AG04449 (cell line): Measurements from ENCODE around the gene STAMBPL1.

Experiments used
- CTCF ChIA-PET: fragments of 350-600 bp; formaldehyde crosslinking; extraction: SDS; loops from one replicate; lab custom pipeline; 2021; ENCODE audit warnings: antibody characterized with exemption; lab: Yijun Ruan, JAX
- POLR2A ChIA-PET: fragments of 400-600, 350-600 bp; formaldehyde crosslinking; extraction: SDS; loops from one replicate; lab custom pipeline; 2020; ENCODE audit warnings: antibody characterized with exemption, inconsistent platforms; lab: Yijun Ruan, JAX
- DNase-seq: peaks from one replicate; pipeline ENCODE4 v3.0.0-alpha.2; 2010; ENCODE audit warnings: low read depth, low spot score
- H3K4me3 ChIP-seq: 2 replicates; pipeline ENCODE4 v1.5.1; 2011; ENCODE audit warnings: low read depth, mild to moderate bottlenecking, control low read depth, low read length
- TF ChIP-seq, protein P1 (sequence below): IDR thresholded peaks from one replicate; pipeline ENCODE4 v1.5.1; 2011; ENCODE audit warnings: mild to moderate bottlenecking, moderate library complexity, low read length, control low read depth, inconsistent platforms; ENCODE audit not compliant: insufficient read depth; ENCODE audit errors: missing control alignments

STAMBPL1 gene

DNA sequence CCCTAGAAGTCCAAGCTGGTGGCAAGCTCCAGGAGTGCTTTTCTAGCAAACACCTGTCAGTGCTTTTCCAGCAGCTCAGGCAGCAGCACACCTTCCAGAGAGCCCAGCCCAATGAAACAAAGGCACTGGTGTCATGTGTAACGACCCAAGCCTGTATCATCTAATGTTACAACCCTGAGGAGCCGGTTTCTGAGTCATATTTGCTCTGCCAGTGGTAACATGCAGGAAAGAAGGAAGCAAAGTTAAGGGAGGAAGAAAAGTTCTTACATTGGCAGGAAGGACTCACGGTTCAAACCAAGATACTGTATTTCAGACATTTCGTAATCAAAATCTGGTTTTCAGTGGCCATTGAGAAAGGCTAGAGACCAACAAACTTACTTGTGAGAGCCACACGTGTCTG is 28.3 kb upstream of the STAMBPL1 start, which contains the start of gene ANKRD22:
Gene ANKRD22, minus strand, starts transcription at position 139 of the 400 bp plus-strand sequence. CDS start 237 bp downstream, outside the sequence.
- CTCF ChIA-PET, result interaction anchor here (1.0 to 3.1 kb wide), 4 partner anchors 16 to 83 kb away, joined by 3 to 18 read pairs (median 8); no protein-coding TSS in a partner anchor
- POLR2A ChIA-PET, result no interaction called here
- TF ChIP-seq, protein P1, sequence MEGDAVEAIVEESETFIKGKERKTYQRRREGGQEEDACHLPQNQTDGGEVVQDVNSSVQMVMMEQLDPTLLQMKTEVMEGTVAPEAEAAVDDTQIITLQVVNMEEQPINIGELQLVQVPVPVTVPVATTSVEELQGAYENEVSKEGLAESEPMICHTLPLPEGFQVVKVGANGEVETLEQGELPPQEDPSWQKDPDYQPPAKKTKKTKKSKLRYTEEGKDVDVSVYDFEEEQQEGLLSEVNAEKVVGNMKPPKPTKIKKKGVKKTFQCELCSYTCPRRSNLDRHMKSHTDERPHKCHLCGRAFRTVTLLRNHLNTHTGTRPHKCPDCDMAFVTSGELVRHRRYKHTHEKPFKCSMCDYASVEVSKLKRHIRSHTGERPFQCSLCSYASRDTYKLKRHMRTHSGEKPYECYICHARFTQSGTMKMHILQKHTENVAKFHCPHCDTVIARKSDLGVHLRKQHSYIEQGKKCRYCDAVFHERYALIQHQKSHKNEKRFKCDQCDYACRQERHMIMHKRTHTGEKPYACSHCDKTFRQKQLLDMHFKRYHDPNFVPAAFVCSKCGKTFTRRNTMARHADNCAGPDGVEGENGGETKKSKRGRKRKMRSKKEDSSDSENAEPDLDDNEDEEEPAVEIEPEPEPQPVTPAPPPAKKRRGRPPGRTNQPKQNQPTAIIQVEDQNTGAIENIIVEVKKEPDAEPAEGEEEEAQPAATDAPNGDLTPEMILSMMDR, result no peak
- no peak within 1 kb of the TSS for H3K4me3 ChIP-seq
- no peak for DNase-seq

DNA sequence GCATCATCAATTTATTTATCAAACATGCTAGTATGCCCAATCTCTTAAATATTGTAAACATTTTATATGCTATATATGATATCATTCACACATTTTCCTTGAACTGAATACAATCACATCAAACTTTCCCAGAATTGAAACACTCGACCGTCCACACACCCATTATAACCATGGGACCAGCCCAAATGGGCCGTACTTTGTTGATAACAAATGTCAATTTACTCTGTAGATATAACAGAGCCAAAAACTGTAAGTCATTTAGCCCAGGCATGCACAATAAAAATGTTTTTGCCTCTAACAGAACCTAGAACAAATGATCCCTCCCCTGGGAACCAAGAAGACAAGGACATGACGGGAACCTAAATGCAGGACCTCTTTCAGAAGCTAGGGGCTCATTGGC is 27.7 kb upstream of the STAMBPL1 start:
- TF ChIP-seq, protein P1, result no peak
- DNase-seq, result no peak
- POLR2A ChIA-PET, result no interaction called here
- H3K4me3 ChIP-seq, result no peak overlapping the region
- CTCF ChIA-PET, result interaction anchor here (1.9 to 3.1 kb wide), 3 partner anchors 17 to 80 kb away, joined by 6 to 18 read pairs (median 11); no protein-coding TSS in a partner anchor

DNA sequence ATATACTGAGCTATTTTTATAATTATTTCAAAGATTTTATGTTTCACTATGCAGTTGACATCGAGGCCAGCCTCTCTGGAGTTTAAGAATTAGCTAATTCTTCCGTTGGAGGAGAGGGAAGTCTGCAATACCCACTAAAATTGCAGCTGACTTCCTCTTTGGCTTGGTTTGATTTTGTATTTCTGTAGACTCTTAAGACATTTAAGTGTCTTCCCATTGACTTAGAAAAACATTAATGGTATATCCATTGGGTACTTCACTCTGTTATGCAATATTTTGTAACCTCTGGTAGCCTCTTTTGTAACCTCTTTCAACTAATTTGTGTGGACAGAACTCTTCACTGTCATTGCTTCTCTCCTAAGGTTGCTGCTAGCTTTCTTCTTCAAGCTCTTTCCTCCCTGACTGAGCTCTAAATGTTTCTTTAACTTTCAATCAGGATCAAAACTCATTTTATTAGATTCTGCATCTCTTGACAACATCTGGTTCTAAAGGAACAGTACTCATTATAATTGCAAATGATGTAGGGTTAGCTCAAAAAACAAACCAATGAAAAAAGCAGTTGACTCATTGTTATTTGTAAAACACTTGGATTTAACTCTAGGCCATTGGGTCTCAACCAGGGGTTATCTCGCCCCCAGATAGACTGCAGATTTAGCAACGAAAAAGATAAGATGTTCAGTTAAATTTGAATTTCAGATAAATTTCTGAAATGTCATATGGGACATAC is 26.7 kb upstream of the STAMBPL1 start:
- CTCF ChIA-PET, result interaction anchor here (0.9 to 3.1 kb wide), 4 partner anchors 16 to 81 kb away, joined by 3 to 18 read pairs (median 8); no protein-coding TSS in a partner anchor
- POLR2A ChIA-PET, result no interaction called here
- DNase-seq, result no peak
- TF ChIP-seq, protein P1, result no peak
- no peak overlapping the region for H3K4me3 ChIP-seq

DNA sequence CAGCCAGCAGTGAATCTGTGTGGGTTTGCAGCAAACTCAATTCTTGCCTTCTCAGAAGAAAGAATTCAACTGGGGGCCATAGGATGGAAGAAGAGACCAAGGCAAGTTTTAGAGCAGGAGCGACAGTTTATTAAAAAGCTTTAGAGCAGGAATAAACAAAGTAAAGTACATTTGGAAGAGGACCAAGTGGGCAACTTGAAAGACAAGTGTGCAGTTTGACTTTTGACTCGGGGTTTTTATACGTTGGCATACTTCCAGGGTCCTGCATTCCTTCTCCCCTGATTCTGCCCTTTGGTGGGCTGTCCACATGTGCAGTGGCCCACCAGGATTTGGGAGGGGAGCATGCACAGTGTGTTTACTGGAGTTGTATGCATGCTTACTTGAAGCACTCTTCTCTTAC is 25.4 kb upstream of the STAMBPL1 start:
- no peak overlapping the region for H3K4me3 ChIP-seq
- no peak for DNase-seq
- ChIA-PET POLR2A (no interaction called here), CTCF (interaction anchor here (1.1 to 11.9 kb wide), 2 partner anchors 19 to 71 kb away, joined by 3 to 84 read pairs; no protein-coding TSS in a partner anchor)
- TF ChIP-seq, protein P1, result no peak

DNA sequence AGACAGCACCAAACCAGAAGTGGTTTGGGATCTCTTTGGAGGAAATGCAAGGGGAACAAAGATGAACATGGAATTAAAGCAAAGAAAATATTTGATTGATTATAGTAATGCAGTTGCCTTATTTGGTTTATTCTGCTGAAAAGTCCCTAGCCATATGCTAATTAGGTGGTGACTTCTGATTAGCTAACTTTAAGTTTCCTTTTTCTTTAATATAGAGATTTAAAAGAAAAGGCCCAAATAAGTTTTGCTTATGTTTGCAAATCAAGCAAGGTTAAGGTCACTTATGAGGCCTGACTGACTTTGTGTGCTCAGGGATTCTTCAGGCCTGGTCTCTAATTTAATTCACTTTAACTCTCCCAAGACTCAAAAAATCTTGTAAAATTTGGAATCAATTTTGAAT is 22.2 kb upstream of the STAMBPL1 start:
- DNase-seq, result no peak
- no peak overlapping the region for H3K4me3 ChIP-seq
- POLR2A ChIA-PET, result no interaction called here
- TF ChIP-seq, protein P1, result no peak
- CTCF ChIA-PET, result interaction anchor here (1.0 to 11.9 kb wide), 2 partner anchors 22 to 130 kb away, joined by 3 to 84 read pairs; no protein-coding TSS in a partner anchor

DNA sequence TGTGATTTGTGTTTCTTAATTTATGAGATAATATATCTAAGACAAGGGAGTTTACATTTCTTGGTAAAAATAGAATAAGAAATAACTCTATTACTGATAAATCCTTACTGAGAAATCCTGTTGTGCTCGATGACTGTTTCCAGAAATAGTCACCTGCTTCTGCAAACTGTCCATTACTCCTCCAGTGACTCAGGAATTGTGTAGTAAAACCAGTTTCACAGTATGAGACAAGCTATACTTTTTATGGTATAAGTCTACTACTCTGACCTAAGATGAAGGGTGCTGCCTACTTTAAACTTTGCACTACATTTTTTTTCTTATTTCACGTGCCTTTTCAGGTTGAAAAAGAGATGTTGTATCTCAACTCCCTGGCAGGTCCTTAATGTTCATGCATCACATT is 21.6 kb upstream of the STAMBPL1 start:
- TF ChIP-seq, protein P1, result no peak
- ChIA-PET POLR2A (no interaction called here), CTCF (interaction anchor here (1.0 to 11.9 kb wide), 2 partner anchors 23 to 129 kb away, joined by 3 to 84 read pairs; no protein-coding TSS in a partner anchor)
- no peak overlapping the region for H3K4me3 ChIP-seq
- DNase-seq, result no peak
